Adrenal gland (tissue), 5 donors: ENCODE data around the gene NKX1-2.

ENCODE experiments used
- CTCF ChIP-seq, 6 experiments: fragments of 450-650 bp in 4 of 6; fragments of 200-600 bp in 2 of 6; sonication (generic) in 1 of 6; IDR thresholded peaks; 1 replicate in 5 of 6; 2 replicates in 1 of 6; pipeline versions ENCODE4 v1.5.1 to v1.8.0; 2016 to 2021; ENCODE audit warnings: antibody characterized with exemption in 6 of 6, mild to moderate bottlenecking in 2 of 6, moderate library complexity in 1 of 6
- POLR2A ChIP-seq, 2 donors: fragments of 450-650 bp; IDR thresholded peaks; one replicate each; pipeline ENCODE4 v1.6.1; 2017; ENCODE audit warnings: antibody characterized with exemption in 2 of 2, mild to moderate bottlenecking in 2 of 2, moderate library complexity in 1 of 2
- donor health status: DM: no; HTN: no; CAD: no.

- TF ChIP-seq CTCF (IDR thresholded peaks at IDR 0.05) (no peak), POLR2A (IDR thresholded peaks at IDR 0.05) (no peak)
These were observed 2.7 kb downstream of the NKX1-2 start for GRCh38 chr10:124446830-124447750.
